Choroid plexus epithelial cell (primary cell): ENCODE results near the gene FRG2C.
"Not testable (repeated sequence)": the region's sequence is repeated elsewhere in the genome, so short reads cannot be mapped to it uniquely, and the experiment has no call there.

Experiments used
- DNase-seq: peaks from one replicate; pipeline ENCODE4 v3.0.0-alpha.2; 2010; ENCODE audit warnings: low read depth
- H3K4me3 ChIP-seq: 2 replicates; pipeline ENCODE4 v1.5.1; 2011; ENCODE audit warnings: low read depth, mild to moderate bottlenecking, control low read depth, low read length, moderate library complexity
- TF ChIP-seq, protein P1 (sequence below): conservative IDR thresholded peaks from 2 replicates; pipeline ENCODE4 v1.5.1; 2011; ENCODE audit warnings: low read depth, mild to moderate bottlenecking, control low read depth, inconsistent platforms, low read length, moderate library complexity

FRG2C gene

DNA sequence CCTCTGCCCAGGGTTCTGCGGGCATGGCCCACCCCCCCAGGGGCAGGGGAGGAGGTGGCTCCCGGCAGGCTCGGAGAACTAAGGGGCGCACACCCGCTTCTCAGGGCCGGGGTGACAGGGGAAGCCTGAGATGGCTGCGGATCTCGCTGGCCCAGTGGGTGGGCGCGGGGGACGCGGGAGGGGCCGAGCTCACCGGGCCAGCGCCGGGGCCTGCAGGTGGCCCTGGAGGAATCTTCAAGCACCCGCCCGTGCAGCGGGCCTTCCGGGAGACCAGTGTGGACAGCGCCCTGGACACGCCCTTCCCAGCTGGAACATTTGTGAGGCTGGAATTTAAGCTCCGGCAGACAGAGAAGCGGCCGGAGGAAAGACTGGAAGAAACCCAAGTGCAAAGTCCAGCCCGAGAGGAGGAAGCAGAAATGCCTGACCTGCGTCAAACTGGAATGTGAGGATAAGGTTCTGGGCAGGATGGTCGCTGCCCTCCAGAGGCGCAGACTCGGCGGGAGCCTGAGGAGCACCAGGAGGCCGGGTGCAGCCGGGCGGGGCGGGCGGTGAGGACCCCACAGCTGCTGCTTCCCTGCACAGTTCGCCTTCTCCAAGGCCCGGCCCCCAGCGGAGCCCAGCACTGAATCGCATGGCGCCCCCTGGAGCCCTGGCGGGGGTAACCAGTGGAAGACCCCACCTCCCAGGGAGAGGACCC, 5.6 kb upstream of the FRG2C start:
- DNase-seq, result peak; percentile 45
- peak overlapping the region; percentile 57 for H3K4me3 ChIP-seq

DNA sequence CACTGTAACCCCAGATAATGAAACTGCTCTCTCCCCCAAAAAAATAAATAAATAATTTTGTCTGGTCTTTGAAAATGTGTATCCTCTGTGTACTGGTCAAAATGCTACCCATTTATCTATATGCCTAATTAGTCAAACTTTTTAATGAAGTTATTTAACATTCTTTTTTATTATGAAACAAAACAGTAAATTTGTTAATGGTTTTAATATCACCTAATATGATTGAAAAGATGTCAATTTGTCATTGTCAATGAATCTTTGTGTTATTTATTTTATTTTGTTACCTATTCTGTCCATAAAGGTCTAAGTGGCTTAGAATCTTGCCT, 5.1 kb upstream of the FRG2C start:
- H3K4me3 ChIP-seq, result peak overlapping the region; percentile 57
- not testable (repeated sequence) for DNase-seq

More for the DNA sequence above, 5.6 kb upstream of the FRG2C start:
- TF ChIP-seq, protein P1, sequence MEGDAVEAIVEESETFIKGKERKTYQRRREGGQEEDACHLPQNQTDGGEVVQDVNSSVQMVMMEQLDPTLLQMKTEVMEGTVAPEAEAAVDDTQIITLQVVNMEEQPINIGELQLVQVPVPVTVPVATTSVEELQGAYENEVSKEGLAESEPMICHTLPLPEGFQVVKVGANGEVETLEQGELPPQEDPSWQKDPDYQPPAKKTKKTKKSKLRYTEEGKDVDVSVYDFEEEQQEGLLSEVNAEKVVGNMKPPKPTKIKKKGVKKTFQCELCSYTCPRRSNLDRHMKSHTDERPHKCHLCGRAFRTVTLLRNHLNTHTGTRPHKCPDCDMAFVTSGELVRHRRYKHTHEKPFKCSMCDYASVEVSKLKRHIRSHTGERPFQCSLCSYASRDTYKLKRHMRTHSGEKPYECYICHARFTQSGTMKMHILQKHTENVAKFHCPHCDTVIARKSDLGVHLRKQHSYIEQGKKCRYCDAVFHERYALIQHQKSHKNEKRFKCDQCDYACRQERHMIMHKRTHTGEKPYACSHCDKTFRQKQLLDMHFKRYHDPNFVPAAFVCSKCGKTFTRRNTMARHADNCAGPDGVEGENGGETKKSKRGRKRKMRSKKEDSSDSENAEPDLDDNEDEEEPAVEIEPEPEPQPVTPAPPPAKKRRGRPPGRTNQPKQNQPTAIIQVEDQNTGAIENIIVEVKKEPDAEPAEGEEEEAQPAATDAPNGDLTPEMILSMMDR, result peak; percentile 27

GRCh38 chr3:75665626-75666025, 1.5 kb downstream of the FRG2C start:
- not testable (repeated sequence) for H3K4me3 ChIP-seq, DNase-seq

GRCh38 chr3:75667757-75668701, 3.9 kb downstream of the FRG2C start:
- peak overlapping the region; percentile 54 for H3K4me3 ChIP-seq
- peak; percentile 13 for DNase-seq

- H3K4me3 ChIP-seq, result peak overlapping the region; percentile 54
- peak; percentile 9 for DNase-seq
Observed at GRCh38 chr3:75668759-75669347, 4.7 kb downstream of the FRG2C start.

- peak overlapping the region; percentile 54 for H3K4me3 ChIP-seq
- DNase-seq, result peak; percentile 26
Observed at GRCh38 chr3:75669348-75670297, 5.5 kb downstream of the FRG2C start.

- peak; percentile 82 for DNase-seq
- peak overlapping the region; percentile 61 for H3K4me3 ChIP-seq
Observed at GRCh38 chr3:75670298-75671286, 6.5 kb downstream of the FRG2C start.

GRCh38 chr3:75671287-75672139, 7.4 kb downstream of the FRG2C start:
- peak overlapping the region; percentile 61 for H3K4me3 ChIP-seq
- DNase-seq, result peak; percentile 46

DNA sequence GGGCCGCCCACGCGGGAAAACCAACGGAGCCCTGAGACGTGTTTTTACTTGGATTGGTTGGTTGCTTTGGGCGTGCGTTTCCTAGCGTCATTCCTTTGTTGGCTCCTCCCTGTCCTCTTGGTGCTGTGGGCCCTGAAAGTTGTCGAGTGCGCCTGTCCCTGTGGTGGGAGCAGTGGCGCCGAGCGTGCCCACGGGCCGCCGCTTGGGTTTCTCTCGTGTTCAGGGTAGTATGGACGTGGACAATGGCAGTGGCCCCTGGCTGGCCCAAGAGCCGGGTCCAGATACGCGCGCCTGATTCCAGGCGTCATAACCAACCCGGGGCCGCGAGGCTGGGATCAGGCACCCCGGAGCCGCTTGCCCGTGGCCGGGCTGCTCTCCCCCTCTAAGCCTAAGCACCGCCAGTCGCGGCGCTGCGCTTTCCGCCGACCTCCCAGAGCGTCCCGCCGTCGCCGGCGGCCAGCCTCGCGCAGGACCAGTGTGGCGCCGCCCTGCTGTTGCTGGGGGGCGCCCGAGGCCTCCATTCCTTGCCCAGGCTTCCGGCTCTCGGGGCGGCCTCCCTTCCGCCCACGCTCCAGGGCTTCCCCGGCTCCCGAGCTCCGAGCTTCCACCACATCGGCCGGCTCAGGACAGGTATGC, 8.1 kb downstream of the FRG2C start:
- peak overlapping the region; percentile 61 for H3K4me3 ChIP-seq
- TF ChIP-seq, protein P1, result peak; percentile 16
- peak; percentile 65 for DNase-seq

DNA sequence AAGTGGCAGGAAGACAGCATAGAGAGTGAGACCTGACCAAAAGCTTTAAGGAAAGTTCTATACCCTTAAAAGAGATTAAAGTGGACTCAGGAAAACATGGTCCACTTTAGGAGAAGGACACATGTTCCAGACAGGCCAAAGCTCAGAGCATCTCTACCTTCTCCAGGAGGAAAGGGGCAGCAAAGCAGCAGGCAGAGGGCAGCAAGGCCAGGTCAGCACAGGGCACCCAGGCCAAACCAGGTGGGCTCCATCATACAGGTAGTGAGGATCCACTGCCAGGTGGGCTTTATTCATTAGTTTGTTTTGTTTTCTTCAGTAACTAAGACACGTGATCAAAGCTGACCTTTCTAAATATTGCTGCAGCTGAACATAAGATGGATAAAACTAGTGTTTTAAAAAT, 19.8 kb downstream of the FRG2C start:
- not testable (repeated sequence) for H3K4me3 ChIP-seq, DNase-seq
